HCT116 (cell line): ENCODE data around the gene SQSTM1. TPM values are rescaled to one million over a fixed set of nuclear protein-coding genes. Genes with fewer than 3 reads are reported as not detected.

Experiments
- ATAC-seq: fragments of 200-7000 bp; cut with Tn5 transposase; 2 replicates; pipeline ENCODE4 v1.9.1; 2020; ENCODE audit warnings: mild to moderate bottlenecking, moderate library complexity
- BruUV-seq: library from RNA; stranded (reverse); fragments of 400-500 nt; replicated peaks from 2 replicates; lab custom pipeline; 2021; lab: Mats Ljungman, UMichigan
- CTCF ChIA-PET: fragments of 300-600 bp; sonication (Branson Sonifier 250); formaldehyde crosslinking; loops from one replicate; lab custom pipeline; 2021; ENCODE audit warnings: antibody characterized with exemption; lab: Charles Lee
- POLR2A ChIA-PET: fragments of 300-600, 350-600 bp; sonication (Branson Sonifier 250); formaldehyde crosslinking; loops from one replicate; lab custom pipeline; 2021; ENCODE audit warnings: antibody characterized with exemption; lab: Charles Lee
- RAD21 ChIA-PET, 2 experiments: fragments of 300-600 bp; sonication (Branson Sonifier 250); formaldehyde crosslinking; loops; one replicate each; lab custom pipeline; 2023; ENCODE audit warnings: low total read pairs in 2 of 2; ENCODE audit not compliant: uncharacterized antibody in 2 of 2, unreplicated experiment in 2 of 2, low non-redundant PET in 1 of 2; lab: Charles Lee
- DNase-seq: peaks from one replicate; pipeline ENCODE4 v3.0.0-alpha.2; 2010; ENCODE audit warnings: low read depth, low spot score
- H2AFZ ChIP-seq: fragments of 200-600 bp; shearing (Covaris generic), sonication (generic); 2 replicates; pipeline ENCODE4 v1.6.1; 2017; ENCODE audit warnings: low read depth, mixed run types, mixed read lengths, antibody characterized with exemption, low read length; ENCODE audit not compliant: poor library complexity, severe bottlenecking
- H3K27ac ChIP-seq: 2 replicates; pipeline ENCODE4 v1.5.1; 2012; ENCODE audit warnings: low read depth, low read length
- H3K27me3 ChIP-seq: fragments of 200-600 bp; sonication (generic); 2 replicates; pipeline ENCODE4 v1.6.1; 2016; ENCODE audit warnings: mixed run types, low read length, mixed read lengths; ENCODE audit not compliant: insufficient read depth
- H3K36me3 ChIP-seq, 2 experiments: fragments of 200-500 bp in 1 of 2; fragments of 200-600 bp in 1 of 2; sonication (Bioruptor generic) in 1 of 2; sonication (generic) in 1 of 2; 2 replicates each; pipeline versions ENCODE4 v1.5.1 to v1.6.1; 2014 to 2016; ENCODE audit warnings: low read length in 2 of 2, inconsistent platforms in 1 of 2, mixed read lengths in 1 of 2, mixed run types in 1 of 2; ENCODE audit not compliant: insufficient read depth in 2 of 2, control insufficient read depth in 1 of 2
- H3K4me1 ChIP-seq, 2 experiments: fragments of 200-600 bp in 1 of 2; sonication (generic) in 1 of 2; 2 replicates each; pipeline versions ENCODE4 v1.5.1 to v1.6.1; 2012 to 2017; ENCODE audit warnings: low read length in 2 of 2, inconsistent platforms in 1 of 2, mild to moderate bottlenecking in 1 of 2, mixed read lengths in 1 of 2, mixed run types in 1 of 2, moderate library complexity in 1 of 2; ENCODE audit not compliant: insufficient read depth in 2 of 2, control insufficient read depth in 1 of 2
- H3K4me2 ChIP-seq: fragments of 200-600 bp; sonication (generic); 2 replicates; pipeline ENCODE4 v1.6.1; 2017; ENCODE audit warnings: mixed run types, low read length, mixed read lengths
- H3K4me3 ChIP-seq, 2 experiments: fragments of 200-600 bp in 1 of 2; sonication (generic) in 1 of 2; replicated peaks in 1 of 2; 2 replicates each; pipeline ENCODE4 v1.5.1; 2011 to 2016; ENCODE audit warnings: low read length in 2 of 2, control low read depth in 1 of 2, low read depth in 1 of 2, mild to moderate bottlenecking in 1 of 2, mixed read lengths in 1 of 2, mixed run types in 1 of 2
- H3K79me2 ChIP-seq: fragments of 200-600 bp; sonication (generic); 2 replicates; pipeline ENCODE4 v1.6.1; 2017; ENCODE audit warnings: mild to moderate bottlenecking, mixed run types, low read length, moderate library complexity, mixed read lengths; ENCODE audit not compliant: insufficient read depth
- H3K9ac ChIP-seq: fragments of 200-600 bp; sonication (generic); 2 replicates; pipeline ENCODE4 v1.6.1; 2016; ENCODE audit warnings: low read length, mixed read lengths
- H3K9me2 ChIP-seq: fragments of 200-600 bp; sonication (generic), shearing (Covaris generic); 2 replicates; pipeline ENCODE4 v1.6.1; 2017; ENCODE audit warnings: mixed run types, mild to moderate bottlenecking, moderate library complexity; ENCODE audit not compliant: insufficient read depth
- H3K9me3 ChIP-seq, 2 experiments: fragments of 200-500 bp in 1 of 2; fragments of 200-600 bp in 1 of 2; sonication (Bioruptor generic) in 1 of 2; sonication (generic) in 1 of 2; 2 replicates each; pipeline ENCODE4 v1.6.1; 2014 to 2017; ENCODE audit warnings: low read length in 2 of 2, mixed read lengths in 2 of 2, inconsistent platforms in 1 of 2, low read depth in 1 of 2, mild to moderate bottlenecking in 1 of 2, mixed run types in 1 of 2, moderate library complexity in 1 of 2; ENCODE audit not compliant: control insufficient read depth in 1 of 2, insufficient read depth in 1 of 2
- H4K20me1 ChIP-seq: fragments of 200-600 bp; sonication (generic), shearing (Covaris generic); 2 replicates; pipeline ENCODE4 v1.6.1; 2017; ENCODE audit warnings: mixed run types, mild to moderate bottlenecking, moderate library complexity; ENCODE audit not compliant: insufficient read depth
- CBX3 ChIP-seq: IDR thresholded peaks from 2 replicates; pipeline ENCODE4 v1.6.1; 2012; ENCODE audit warnings: low read depth
- EGR1 ChIP-seq: IDR thresholded peaks from 2 replicates; pipeline ENCODE4 v1.6.1; 2012; ENCODE audit warnings: low read depth
- ELF1 ChIP-seq: IDR thresholded peaks from 2 replicates; pipeline ENCODE4 v1.6.1; 2012; ENCODE audit warnings: low read depth, borderline replicate concordance
- FOSL1 ChIP-seq: IDR thresholded peaks from 2 replicates; pipeline ENCODE4 v1.6.1; 2012; ENCODE audit warnings: low read depth
- JUND ChIP-seq: IDR thresholded peaks from 2 replicates; pipeline ENCODE4 v1.6.1; 2012
- SIN3A ChIP-seq: IDR thresholded peaks from 2 replicates; pipeline ENCODE4 v1.6.1; 2012; ENCODE audit warnings: low read depth
- SP1 ChIP-seq: IDR thresholded peaks from 2 replicates; pipeline ENCODE4 v1.6.1; 2012; ENCODE audit warnings: low read depth
- SRF ChIP-seq: IDR thresholded peaks from 2 replicates; pipeline ENCODE4 v1.6.1; 2012; ENCODE audit warnings: low read depth
- intact Hi-C: fragments of 100-400 bp; cut with micrococcal nuclease; formaldehyde crosslinking; loops from 2 replicates; pipeline ENCODE4 v1.10.0; 2022
- total RNA-seq: library from RNA; stranded (reverse); gene quantifications from one replicate; pipeline ENCODE4 v1.2.1, GENCODE V29; 2021; ENCODE audit not compliant: unreplicated experiment
- TF ChIP-seq, protein P1 (sequence below): IDR thresholded peaks from 2 replicates; pipeline ENCODE4 v1.6.1; 2012; ENCODE audit warnings: low read depth

Gene SQSTM1
- total RNA-seq, 1 experiment from 2014 or later, result 299 TPM

DNA sequence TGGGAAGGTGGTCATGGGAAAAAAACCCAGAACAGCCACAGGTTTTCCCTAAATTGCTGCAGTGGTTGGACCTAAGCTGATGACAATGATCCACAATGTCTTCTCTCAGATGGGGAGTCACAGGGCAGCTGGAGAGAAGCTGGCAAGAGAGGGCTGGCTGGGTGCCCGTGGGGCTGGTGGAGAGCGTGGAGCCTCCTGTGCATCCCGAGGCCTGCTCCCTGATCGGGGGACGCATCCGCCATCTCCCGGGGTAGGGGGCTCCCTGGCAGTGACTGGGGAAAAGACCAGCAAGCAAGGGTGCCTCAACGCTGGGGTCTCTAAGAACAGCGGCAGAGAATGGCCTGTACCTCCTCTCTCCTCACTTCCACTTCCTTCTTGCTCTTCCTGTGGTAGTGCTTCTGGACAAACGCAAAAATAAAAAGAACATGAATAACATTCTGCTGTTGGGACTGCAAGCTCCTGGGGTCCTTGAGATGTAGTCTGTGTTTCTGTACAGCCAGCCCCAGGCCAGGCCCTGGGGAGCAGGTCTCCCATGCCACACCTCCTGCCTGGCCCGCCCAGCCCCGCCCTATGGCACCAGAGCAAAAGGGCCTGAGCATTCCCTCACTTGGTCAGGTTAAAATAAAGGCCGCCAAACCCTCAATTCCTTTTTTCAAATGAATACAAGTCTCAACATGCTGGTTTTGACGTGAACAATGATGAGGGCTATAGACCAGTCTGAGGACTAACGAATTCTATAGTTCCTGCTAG lies 45.0 kb downstream of the SQSTM1 start:
- no peak overlapping the region for H3K9ac ChIP-seq
- no peaks in the 10 kb centered on the region for H3K9me3 ChIP-seq
- ChIA-PET CTCF (no interaction called here), POLR2A (no interaction called here), RAD21 (no interaction called here)
- no peak overlapping the region for H3K4me2 ChIP-seq
- H3K27me3 ChIP-seq, result no peaks in the 10 kb centered on the region
- H2AFZ ChIP-seq, result no peak overlapping the region
- ATAC-seq (no peak), DNase-seq (no peak)
- intact Hi-C loops, result no loop called here
- H3K79me2 ChIP-seq, result no peaks in the 10 kb centered on the region
- no peak overlapping the region for H3K4me3 ChIP-seq
- H3K36me3 ChIP-seq, result peaks cover 15 to 25% of the 10 kb centered on the region in 2 experiments
- H3K4me1 ChIP-seq, result no peaks in the 10 kb centered on the region
- BruUV-seq, result no TSS peak
- no peaks in the 10 kb centered on the region for H3K9me2 ChIP-seq
- H4K20me1 ChIP-seq, result no peaks in the 10 kb centered on the region
- H3K27ac ChIP-seq, result no peak overlapping the region
- TF ChIP-seq SRF (no peak), JUND (no peak), SP1 (no peak), ELF1 (no peak), EGR1 (no peak), FOSL1 (no peak), SIN3A (no peak; the same call in 1 of the 2 replicates), CBX3 (no peak)
- TF ChIP-seq, protein P1, sequence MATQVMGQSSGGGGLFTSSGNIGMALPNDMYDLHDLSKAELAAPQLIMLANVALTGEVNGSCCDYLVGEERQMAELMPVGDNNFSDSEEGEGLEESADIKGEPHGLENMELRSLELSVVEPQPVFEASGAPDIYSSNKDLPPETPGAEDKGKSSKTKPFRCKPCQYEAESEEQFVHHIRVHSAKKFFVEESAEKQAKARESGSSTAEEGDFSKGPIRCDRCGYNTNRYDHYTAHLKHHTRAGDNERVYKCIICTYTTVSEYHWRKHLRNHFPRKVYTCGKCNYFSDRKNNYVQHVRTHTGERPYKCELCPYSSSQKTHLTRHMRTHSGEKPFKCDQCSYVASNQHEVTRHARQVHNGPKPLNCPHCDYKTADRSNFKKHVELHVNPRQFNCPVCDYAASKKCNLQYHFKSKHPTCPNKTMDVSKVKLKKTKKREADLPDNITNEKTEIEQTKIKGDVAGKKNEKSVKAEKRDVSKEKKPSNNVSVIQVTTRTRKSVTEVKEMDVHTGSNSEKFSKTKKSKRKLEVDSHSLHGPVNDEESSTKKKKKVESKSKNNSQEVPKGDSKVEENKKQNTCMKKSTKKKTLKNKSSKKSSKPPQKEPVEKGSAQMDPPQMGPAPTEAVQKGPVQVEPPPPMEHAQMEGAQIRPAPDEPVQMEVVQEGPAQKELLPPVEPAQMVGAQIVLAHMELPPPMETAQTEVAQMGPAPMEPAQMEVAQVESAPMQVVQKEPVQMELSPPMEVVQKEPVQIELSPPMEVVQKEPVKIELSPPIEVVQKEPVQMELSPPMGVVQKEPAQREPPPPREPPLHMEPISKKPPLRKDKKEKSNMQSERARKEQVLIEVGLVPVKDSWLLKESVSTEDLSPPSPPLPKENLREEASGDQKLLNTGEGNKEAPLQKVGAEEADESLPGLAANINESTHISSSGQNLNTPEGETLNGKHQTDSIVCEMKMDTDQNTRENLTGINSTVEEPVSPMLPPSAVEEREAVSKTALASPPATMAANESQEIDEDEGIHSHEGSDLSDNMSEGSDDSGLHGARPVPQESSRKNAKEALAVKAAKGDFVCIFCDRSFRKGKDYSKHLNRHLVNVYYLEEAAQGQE, result no peak
